HepG2 (cell line): ENCODE data around the gene UTRN. TPM values are rescaled to one million over a fixed set of nuclear protein-coding genes. Genes with fewer than 3 reads are reported as not detected.

Experiments
- ATAC-seq: fragments of 200-7000 bp; cut with Tn5 transposase; 3 replicates; pipeline ENCODE4 v1.9.1; 2020; ENCODE audit warnings: mild to moderate bottlenecking, moderate library complexity
- BruUV-seq: library from RNA; stranded (reverse); fragments of 400-500 nt; replicated peaks from 2 replicates; lab custom pipeline; 2021; lab: Mats Ljungman, UMichigan
- CTCF ChIA-PET: fragments of 300-600 bp; formaldehyde crosslinking; extraction: SDS; loops from one replicate; lab custom pipeline; 2021; ENCODE audit warnings: low total read pairs, inconsistent platforms, low intra/inter-chr PET ratio; lab: Yijun Ruan, JAX
- POLR2A ChIA-PET: fragments of 350-600 bp; sonication (Branson Sonifier 250); formaldehyde crosslinking; loops from one replicate; lab custom pipeline; 2020; ENCODE audit warnings: antibody characterized with exemption, inconsistent platforms; lab: Yijun Ruan, JAX
- DNase-seq: peaks from one replicate; pipeline ENCODE4 v3.0.0-alpha.2; 2015; ENCODE audit warnings: low spot score
- FAIRE-seq: peaks from 3 replicates; lab custom pipeline; 2011; peaks lifted over from hg19 to GRCh38; lab: Jason Lieb, UNC
- H2AFZ ChIP-seq: one replicate; pipeline ENCODE4 v1.6.1; 2011; ENCODE audit warnings: low read length, inconsistent platforms
- H3K27ac ChIP-seq: fragments of 300-600 bp; 3 replicates; pipeline ENCODE4 v1.8.0; 2011; ENCODE audit warnings: mixed run types, mild to moderate bottlenecking, mixed read lengths, low read length, inconsistent platforms; ENCODE audit not compliant: insufficient read depth; ENCODE audit errors: extremely low read length
- H3K27me3 ChIP-seq, 2 experiments: fragments of 200-600 bp in 1 of 2; 2 replicates in 1 of 2; 3 replicates in 1 of 2; pipeline versions ENCODE4 v1.6.0 to v1.8.0; 2011; ENCODE audit warnings: low read length in 2 of 2, mild to moderate bottlenecking in 2 of 2, moderate library complexity in 2 of 2, inconsistent platforms in 1 of 2; ENCODE audit not compliant: insufficient read depth in 2 of 2, control insufficient read depth in 1 of 2
- H3K36me3 ChIP-seq, 2 experiments: fragments of 200-600 bp in 1 of 2; replicated peaks in 1 of 2; 2 replicates in 1 of 2; 3 replicates in 1 of 2; pipeline versions ENCODE4 v1.5.1 to v1.8.0; 2011; ENCODE audit warnings: low read length in 2 of 2, inconsistent platforms in 1 of 2; ENCODE audit not compliant: insufficient read depth in 2 of 2, control insufficient read depth in 1 of 2
- H3K4me1 ChIP-seq: 2 replicates; pipeline ENCODE4 v1.5.1; 2012; ENCODE audit warnings: low read length, inconsistent platforms; ENCODE audit not compliant: insufficient read depth
- H3K4me2 ChIP-seq: 2 replicates; pipeline ENCODE4 v1.6.0; 2011; ENCODE audit warnings: low read depth, low read length, inconsistent platforms
- H3K4me3 ChIP-seq, 3 experiments: fragments of 200-600 bp in 1 of 3; sonication (generic), shearing (Covaris generic) in 1 of 3; replicated peaks in 1 of 3; 2 replicates each; pipeline ENCODE4 v1.5.1; 2011 to 2016; ENCODE audit warnings: low read length in 3 of 3, inconsistent platforms in 2 of 3, low read depth in 2 of 3, mild to moderate bottlenecking in 2 of 3, control low read depth in 1 of 3, mixed read lengths in 1 of 3; ENCODE audit not compliant: insufficient read depth in 1 of 3
- H3K79me2 ChIP-seq: one replicate; pipeline ENCODE4 v1.6.1; 2011; ENCODE audit warnings: low read length, inconsistent platforms; ENCODE audit not compliant: insufficient read depth
- H3K9ac ChIP-seq: 2 replicates; pipeline ENCODE4 v1.6.0; 2011; ENCODE audit warnings: mild to moderate bottlenecking, low read depth, low read length, inconsistent platforms; ENCODE audit not compliant: insufficient read depth
- H3K9me3 ChIP-seq: 2 replicates; pipeline ENCODE4 v1.5.1; 2012; ENCODE audit warnings: mild to moderate bottlenecking, low read length
- H4K20me1 ChIP-seq: 2 replicates; pipeline ENCODE4 v1.6.0; 2011; ENCODE audit warnings: inconsistent platforms, mild to moderate bottlenecking, low read length, moderate library complexity; ENCODE audit not compliant: insufficient read depth
- EED ChIP-seq: sonication (generic); formaldehyde crosslinking; IDR thresholded peaks from 2 replicates; pipeline ENCODE4 v1.5.0; 2020; ENCODE audit warnings: mild to moderate bottlenecking, missing genetic modification reagents
- GFI1 ChIP-seq: sonication (generic); formaldehyde crosslinking; IDR thresholded peaks from 2 replicates; pipeline ENCODE4 v1.5.0; 2020; ENCODE audit warnings: missing genetic modification reagents, mild to moderate bottlenecking, borderline replicate concordance
- NPAS2 ChIP-seq: sonication (generic); formaldehyde crosslinking; IDR thresholded peaks from 2 replicates; pipeline ENCODE4 v1.8.0; 2022; ENCODE audit warnings: mild to moderate bottlenecking, missing genetic modification reagents, borderline replicate concordance
- PRPF4 ChIP-seq: fragments of 200-400 bp; formaldehyde crosslinking; IDR thresholded peaks from 2 replicates; pipeline ENCODE4 v1.6.1; 2016; ENCODE audit warnings: low read length, low read depth; ENCODE audit not compliant: poor library complexity, severe bottlenecking
- RXRB ChIP-seq: IDR thresholded peaks from 2 replicates; pipeline ENCODE4 v1.6.1; 2016; ENCODE audit warnings: borderline replicate concordance, missing genetic modification reagents, missing compliant biosample characterization
- SIN3B ChIP-seq: fragments of 150-350 bp; IDR thresholded peaks from 2 replicates; pipeline ENCODE4 v1.6.1; 2014; ENCODE audit warnings: low read length
- ZFP37 ChIP-seq: sonication (generic); formaldehyde crosslinking; IDR thresholded peaks from 2 replicates; pipeline ENCODE4 v1.4.0; 2020; ENCODE audit warnings: missing genetic modification reagents, borderline replicate concordance
- ZIK1 ChIP-seq: sonication (generic); formaldehyde crosslinking; IDR thresholded peaks from 2 replicates; pipeline ENCODE4 v1.5.0; 2020; ENCODE audit warnings: mild to moderate bottlenecking, low read depth, missing genetic modification reagents, borderline replicate concordance
- ZNF263 ChIP-seq: sonication (generic); formaldehyde crosslinking; IDR thresholded peaks from 2 replicates; pipeline ENCODE4 v1.4.0; 2020; ENCODE audit warnings: missing genetic modification reagents
- ZNF274 ChIP-seq: sonication (generic); formaldehyde crosslinking; IDR thresholded peaks from 2 replicates; pipeline ENCODE4 v1.5.1; 2020; ENCODE audit warnings: mild to moderate bottlenecking, missing genetic modification reagents
- ZNF746 ChIP-seq: sonication (generic); formaldehyde crosslinking; IDR thresholded peaks from 2 replicates; pipeline ENCODE4 v1.8.0; 2022; ENCODE audit warnings: mild to moderate bottlenecking, missing genetic modification reagents
- WGBS: methylation state at CpG from one replicate; pipeline ENCODE4 v1.1.6; 2017; ENCODE audit warnings: low lambda C conversion rate; 5-methylcytosine and 5-hydroxymethylcytosine counted together
- in situ Hi-C: cut with HindIII; loops from 2 replicates; pipeline ENCODE4 v1.10.0; 2017; ENCODE audit warnings: low pct_unique_long_range_greater_than_20kb; ENCODE audit not compliant: extremely low pct_ligation_motif_present
- intact Hi-C: fragments of 100-400 bp; cut with micrococcal nuclease; formaldehyde crosslinking; loops from one replicate; pipeline ENCODE4 v1.10.0; 2022; ENCODE audit not compliant: unreplicated experiment
- polyA plus RNA-seq, 8 experiments: library from polyadenylated mRNA; depleted of rRNA in 3 of 8; stranded (reverse) in 7 of 8; unstranded in 1 of 8; fragments of >200 nt; fragmentation: Illumina TruSeq in 4 of 8; extraction: Trizol in 4 of 8; gene quantifications; 2 replicates each; pipeline versions ENCODE4 v1.2.1 to v1.2.3, GENCODE V29; 2011 to 2016; ENCODE audit warnings: low read depth in 4 of 8, missing spikeins in 1 of 8, mixed read lengths in 1 of 8; ENCODE audit not compliant: insufficient read depth in 1 of 8
- total RNA-seq, 5 experiments: library from RNA; depleted of rRNA; stranded (reverse); fragments of >200 nt; fragmentation: Illumina TruSeq; extraction: Trizol; gene quantifications; 2 replicates each; pipeline ENCODE4 v1.2.3, GENCODE V29; 2016; ENCODE audit warnings: low read depth in 1 of 5
- TF ChIP-seq, protein P1 (sequence below): sonication (generic); formaldehyde crosslinking; IDR thresholded peaks from 2 replicates; pipeline ENCODE4 v1.5.0; 2020; ENCODE audit warnings: missing genetic modification reagents

Gene UTRN
- total and polyA plus RNA-seq, 2 of the 13 experiments (the other 11 are each of a cell fraction or from before 2014, with no cell fraction given) = 102 to 116 TPM

- TF ChIP-seq GFI1 (CRISPR knock-in tag) (no peak), ZIK1 (no peak), PRPF4 (no peak)
These were observed 3.9 kb downstream of the UTRN start (continued) for GRCh38 chr6:144289006-144289405.

GRCh38 chr6:144292372-144292771 lies 7.2 kb downstream of the UTRN start:
- H3K9ac ChIP-seq = no peak overlapping the region
- peaks cover 90% of the 10 kb centered on the region for H3K4me1 ChIP-seq
- no peak overlapping the region for H3K4me3 ChIP-seq
- H3K4me2 ChIP-seq = no peak overlapping the region
- BruUV-seq = no TSS peak
- peaks cover 84% of the 10 kb centered on the region for H3K79me2 ChIP-seq
- intact Hi-C loops (no loop called here), in situ Hi-C loops (no loop called here)
- 94% methylated on average over 3 of the region's 3 CpGs for WGBS
- no peak overlapping the region for H2AFZ ChIP-seq
- no peaks in the 10 kb centered on the region for H3K27me3 ChIP-seq
- TF ChIP-seq ZNF274 (CRISPR knock-in tag) (no peak), ZNF263 (CRISPR knock-in tag) (no peak), ZFP37 (no peak), NPAS2 (CRISPR knock-in tag) (no peak), RXRB (CRISPR knock-in tag) (no peak), ZNF746 (CRISPR knock-in tag) (no peak), EED (CRISPR knock-in tag) (no peak), SIN3B (no peak)
- TF ChIP-seq, protein P1, sequence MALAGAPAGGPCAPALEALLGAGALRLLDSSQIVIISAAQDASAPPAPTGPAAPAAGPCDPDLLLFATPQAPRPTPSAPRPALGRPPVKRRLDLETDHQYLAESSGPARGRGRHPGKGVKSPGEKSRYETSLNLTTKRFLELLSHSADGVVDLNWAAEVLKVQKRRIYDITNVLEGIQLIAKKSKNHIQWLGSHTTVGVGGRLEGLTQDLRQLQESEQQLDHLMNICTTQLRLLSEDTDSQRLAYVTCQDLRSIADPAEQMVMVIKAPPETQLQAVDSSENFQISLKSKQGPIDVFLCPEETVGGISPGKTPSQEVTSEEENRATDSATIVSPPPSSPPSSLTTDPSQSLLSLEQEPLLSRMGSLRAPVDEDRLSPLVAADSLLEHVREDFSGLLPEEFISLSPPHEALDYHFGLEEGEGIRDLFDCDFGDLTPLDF (CRISPR knock-in tag) = no peak
- ChIA-PET CTCF (no interaction called here), POLR2A (no interaction called here)
- no peaks in the 10 kb centered on the region for H3K9me3 ChIP-seq
- peaks cover 22% of the 10 kb centered on the region for H4K20me1 ChIP-seq
- ATAC-seq (no peak), DNase-seq (no peak), FAIRE-seq (no peak)
- no peak overlapping the region for H3K27ac ChIP-seq
- H3K36me3 ChIP-seq = peaks cover 24 to 65% of the 10 kb centered on the region in 2 experiments
